ENCODE results near the gene TSPAN17. TPM values are rescaled to one million over a fixed set of nuclear protein-coding genes. Genes with fewer than 3 reads are reported as not detected.

The TSPAN17 gene
- total and polyA plus RNA-seq, 9 of the 15 experiments (the other 6 are each of a cell fraction or from before 2014, with no cell fraction given), result 0.73 to 58.3 (median 34.5) TPM

- TF ChIP-seq REST (IDR thresholded peaks at IDR 0.05; ENCODE audit: borderline replicate concordance), result peak; percentile 90
- peak; percentile 90 for TF ChIP-seq REST (CRISPR knock-in tag; IDR thresholded peaks at IDR 0.05; ENCODE audit: low read depth)
- TF ChIP-seq ESRRB (CRISPR knock-in tag; IDR thresholded peaks at IDR 0.05; ENCODE audit: borderline replicate concordance), result no peak
- no peak for TF ChIP-seq TAF7 (tag; IDR thresholded peaks at IDR 0.05)
- no peak for TF ChIP-seq POLR2A (conservative IDR thresholded peaks at IDR 0.05)
- no peak for TF ChIP-seq PTRF (tag; IDR thresholded peaks at IDR 0.05)
- peak in 2 of 3 experiments; percentile 57 to 95; a peak in 5 of 6 replicates for TF ChIP-seq CTCF (IDR thresholded peaks at IDR 0.05 in 2 of 3, conservative IDR thresholded peaks at IDR 0.05 in 1 of 3; ENCODE audit: insufficient read depth in 2 of 3, low read depth in 1 of 3, low read length in 3 of 3)
- TF ChIP-seq CSDE1 (IDR thresholded peaks at IDR 0.05), result no peak
- TF ChIP-seq POLR2H (tag; IDR thresholded peaks at IDR 0.05; ENCODE audit: low read depth), result no peak
- peak; percentile 63 for TF ChIP-seq POLR2G (IDR thresholded peaks at IDR 0.05; ENCODE audit: low read depth, low read length)
- TF ChIP-seq TSHZ1 (CRISPR knock-in tag; IDR thresholded peaks at IDR 0.05), result no peak
- TF ChIP-seq GABPA (tag; conservative IDR thresholded peaks at IDR 0.05; ENCODE audit: low read depth), result no peak
- no peak for TF ChIP-seq GTF2E2 (tag; IDR thresholded peaks at IDR 0.05)
- no peak for TF ChIP-seq ZNF384 (IDR thresholded peaks at IDR 0.05; ENCODE audit: low read depth, low read length)
- TF ChIP-seq SMARCB1 (IDR thresholded peaks at IDR 0.05; ENCODE audit: insufficient read length, low read depth), result no peak
Measured at GRCh38 chr5:176609724-176610434, 37.4 kb upstream of the TSPAN17 start, which contains the start of gene GPRIN1 (continued).
